DMS114 treated with DMSO at 0.1 percent for 48 hours (cell line): ENCODE measurements around the gene DGKE.

Experiments
- DNase-seq: peaks from one replicate; lab custom pipeline; 2025; ENCODE audit not compliant: unreplicated experiment; lab: John Stamatoyannopoulos, UW

Gene DGKE

DNA sequence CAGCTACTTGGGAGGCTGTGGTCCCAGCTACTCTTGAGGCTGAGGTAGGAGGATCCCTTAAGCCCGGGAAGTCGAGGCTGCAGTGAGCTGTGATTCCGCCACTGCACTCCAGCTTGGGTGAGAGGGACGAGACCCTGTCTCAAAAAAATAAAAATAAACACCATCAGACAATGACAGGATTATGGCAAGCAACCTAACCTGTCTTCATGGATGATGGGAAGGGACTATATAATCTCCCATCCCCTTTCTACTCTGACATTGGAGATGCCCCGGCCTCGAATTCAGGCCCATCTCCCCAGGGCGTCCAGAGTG, 79.0 kb downstream of the DGKE start:
- no peak for DNase-seq

DNA sequence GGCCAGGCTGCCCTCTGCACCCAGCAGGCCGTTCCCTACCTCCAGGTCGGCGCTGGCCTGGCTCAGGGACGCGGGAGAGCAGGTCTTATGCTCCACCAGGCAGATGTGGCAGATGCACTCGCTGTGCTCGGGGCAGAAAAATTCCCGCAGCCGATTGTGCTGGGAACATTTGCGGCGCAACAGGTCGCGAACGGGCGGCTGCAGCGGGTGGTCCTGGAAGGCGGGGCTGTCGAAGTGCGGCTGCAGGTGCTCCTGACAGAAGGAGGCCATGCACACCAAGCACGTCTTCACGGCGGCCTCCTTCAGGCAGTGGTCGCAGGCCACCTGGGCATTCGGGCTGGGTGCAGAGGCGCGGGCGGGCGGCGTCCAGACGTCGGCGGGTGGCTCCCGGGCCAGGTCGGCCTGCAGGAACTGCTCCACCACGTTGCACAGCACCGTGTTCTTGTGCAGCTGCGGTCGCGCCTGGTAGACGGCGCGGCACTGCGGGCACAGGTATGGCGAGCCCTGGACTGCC, 79.5 kb downstream of the DGKE start:
- DNase-seq = no peak

DNA sequence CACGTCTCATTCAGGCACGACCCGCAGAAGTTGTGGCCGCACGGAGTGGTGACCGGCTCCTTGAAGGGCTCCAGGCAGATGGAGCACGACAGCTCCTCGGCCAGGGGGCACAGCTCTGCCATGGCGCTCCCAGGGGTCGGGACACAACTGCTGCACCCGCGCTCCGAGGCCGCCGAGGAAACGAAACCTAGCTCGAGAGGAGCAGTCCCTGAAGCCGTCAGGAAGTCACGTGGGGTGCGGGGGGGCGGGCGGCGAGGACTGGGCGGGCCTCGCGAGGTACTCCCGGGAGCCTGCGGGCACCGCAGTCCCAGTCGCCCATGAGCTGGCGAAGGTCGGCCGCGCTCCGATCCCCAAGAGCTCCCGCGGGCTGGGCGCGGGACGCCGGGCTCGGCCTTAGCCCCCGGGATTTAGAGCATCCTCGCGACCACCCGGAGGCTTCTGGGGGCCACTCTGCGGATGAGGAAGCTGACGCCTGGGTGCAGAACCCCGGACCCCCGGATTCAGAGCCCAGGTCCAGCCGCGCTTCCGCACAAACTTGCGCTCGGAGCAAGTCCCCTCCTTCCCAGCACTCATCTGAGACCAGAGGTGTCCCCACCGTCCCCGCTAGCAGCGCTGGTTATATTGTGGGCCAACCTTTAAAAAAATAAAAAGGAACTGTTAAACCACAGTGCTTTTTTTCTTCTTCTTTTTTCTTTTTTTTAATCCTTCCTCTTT, 80.1 kb downstream of the DGKE start, which contains the start of gene TRIM25:
Gene TRIM25, minus strand, starts transcription at position 183 of the 714 bp plus-strand sequence. Its CDS starts 61 bp downstream, at position 122.
- DNase-seq = peak; percentile 78

DNA sequence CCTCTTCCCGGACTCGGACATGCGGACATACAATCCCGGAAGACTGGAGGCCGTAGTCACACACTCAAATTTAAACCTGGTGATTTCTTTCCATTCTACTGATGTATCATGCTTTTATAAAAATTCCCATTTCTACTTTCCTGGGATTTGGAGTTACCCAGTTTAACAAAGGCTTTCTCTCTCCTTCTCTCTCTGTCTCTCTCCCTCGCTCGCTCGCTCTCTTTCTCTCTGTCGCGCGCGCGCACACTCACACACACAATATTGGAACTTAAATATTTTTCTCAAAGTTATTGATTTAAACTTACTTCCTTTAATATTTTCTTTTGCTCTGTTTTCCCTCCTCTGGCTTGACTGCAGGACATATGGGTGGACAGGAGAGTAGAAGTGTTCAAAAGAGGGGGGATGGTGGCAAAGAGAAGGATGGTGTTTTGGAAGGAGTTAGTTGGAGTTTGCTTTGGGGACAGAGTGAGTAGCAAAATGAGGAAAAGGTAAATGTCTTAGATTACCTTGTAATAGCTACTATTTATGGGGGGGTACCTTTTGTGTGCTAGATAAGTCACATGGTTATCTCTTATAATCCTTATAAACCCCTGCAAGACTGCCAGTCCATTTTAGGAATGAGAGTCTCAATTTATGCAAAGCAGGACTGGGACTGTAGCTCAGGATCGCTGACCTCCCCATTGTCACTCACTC, 80.8 kb downstream of the DGKE start:
- DNase-seq = no peak

DNA sequence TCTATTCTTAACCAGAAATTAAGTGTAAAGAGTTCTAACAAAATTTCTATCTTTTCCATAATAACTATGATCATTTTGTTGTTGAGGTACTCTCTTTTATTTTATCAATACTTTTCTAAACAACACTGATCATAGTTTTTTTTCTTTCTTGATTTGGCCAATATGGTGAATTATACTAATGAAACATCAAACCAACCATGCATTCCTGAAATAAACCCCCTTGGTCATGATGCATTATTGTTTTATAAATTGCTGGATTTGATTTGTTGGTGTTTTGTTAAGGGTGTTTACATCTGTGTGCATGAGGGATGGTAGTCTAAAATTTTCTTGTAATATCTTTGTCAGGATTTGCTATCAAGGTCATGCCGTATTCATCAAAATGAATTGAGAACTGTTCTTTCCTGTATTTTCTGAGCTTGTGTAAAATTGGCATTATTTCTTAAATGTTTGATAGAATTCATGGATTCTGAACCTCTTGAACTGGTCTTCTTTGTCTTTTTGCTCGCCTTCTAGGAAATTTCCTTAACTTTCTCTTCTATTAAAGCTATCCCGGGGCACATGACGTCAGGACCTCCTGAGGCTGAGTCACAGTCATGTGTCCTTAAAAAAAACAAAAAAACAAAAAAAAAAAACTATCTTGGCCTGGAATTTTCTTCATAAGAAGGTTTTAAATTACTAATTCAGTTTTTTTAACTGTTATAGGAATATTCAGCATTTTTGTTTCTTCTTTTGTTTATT, 83.8 kb downstream of the DGKE start:
- no peak for DNase-seq

DNA sequence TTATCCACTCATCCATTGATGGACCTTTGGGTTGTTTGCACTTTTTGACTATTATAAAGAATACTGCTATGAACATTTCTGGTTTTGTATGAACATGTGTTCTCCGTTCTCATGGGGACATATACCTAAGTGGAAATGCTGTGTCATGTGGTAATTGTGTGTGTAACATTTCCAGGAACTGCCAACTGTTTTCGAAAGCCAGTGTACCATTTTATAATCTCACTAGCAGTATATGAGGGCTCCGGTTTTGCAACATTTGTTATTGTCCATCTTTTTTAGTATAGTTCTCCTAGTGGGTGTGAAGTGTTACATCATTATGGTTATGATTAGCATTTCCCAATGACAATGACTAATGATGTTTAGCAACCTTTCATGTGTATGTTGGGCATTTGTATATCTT, 85.0 kb downstream of the DGKE start:
- no peak for DNase-seq
